Spleen (tissue), 11 donors: ENCODE results near the gene TROAP. TPM values are rescaled to one million over a fixed set of nuclear protein-coding genes. Genes with fewer than 3 reads are reported as not detected.

Experiments used
- DNase-seq: peaks from one replicate; pipeline ENCODE4 v3.0.0-alpha.2; 2020
- H3K27ac ChIP-seq, 8 donors: fragments of 200-600 bp; sonication (generic) in 7 of 8; 1 replicate in 4 of 8; 2 replicates in 4 of 8; pipeline versions ENCODE4 v1.5.0 to v1.8.0; 2016 to 2021; ENCODE audit warnings: inconsistent platforms in 4 of 8, mild to moderate bottlenecking in 4 of 8, moderate library complexity in 1 of 8
- H3K27me3 ChIP-seq, 7 donors: fragments of 200-600 bp; sonication (generic) in 6 of 7; replicated peaks in 1 of 7; 1 replicate in 4 of 7; 2 replicates in 3 of 7; pipeline versions ENCODE4 v1.5.0 to v1.8.0; 2016 to 2021; ENCODE audit warnings: inconsistent platforms in 3 of 7, mild to moderate bottlenecking in 1 of 7
- H3K36me3 ChIP-seq, 6 donors: fragments of 200-600 bp; sonication (generic) in 5 of 6; 1 replicate in 4 of 6; 2 replicates in 2 of 6; pipeline versions ENCODE4 v1.5.0 to v1.8.0; 2016 to 2021; ENCODE audit warnings: inconsistent platforms in 2 of 6
- H3K4me1 ChIP-seq, 6 donors: fragments of 200-600 bp; sonication (generic) in 5 of 6; 1 replicate in 3 of 6; 2 replicates in 3 of 6; pipeline versions ENCODE4 v1.5.0 to v1.8.0; 2016 to 2021; ENCODE audit warnings: inconsistent platforms in 3 of 6
- H3K4me3 ChIP-seq, 8 donors: fragments of 200-600 bp; sonication (generic) in 7 of 8; 1 replicate in 4 of 8; 2 replicates in 4 of 8; pipeline versions ENCODE4 v1.5.0 to v1.8.0; 2016 to 2021; ENCODE audit warnings: inconsistent platforms in 4 of 8, mild to moderate bottlenecking in 4 of 8, moderate library complexity in 2 of 8
- H3K9me3 ChIP-seq, 8 donors: fragments of 200-600 bp; sonication (generic) in 7 of 8; 1 replicate in 4 of 8; 2 replicates in 4 of 8; pipeline versions ENCODE4 v1.5.0 to v1.8.0; 2016 to 2021; ENCODE audit warnings: inconsistent platforms in 4 of 8
- CTCF ChIP-seq, 11 experiments: fragments of 200-600 bp in 7 of 11; fragments of 450-650 bp in 4 of 11; sonication (generic) in 4 of 11; IDR thresholded peaks in 8 of 11; conservative IDR thresholded peaks in 3 of 11; 1 replicate in 7 of 11; 2 replicates in 4 of 11; pipeline versions ENCODE4 v1.4.0 to v1.8.0; 2016 to 2021; ENCODE audit warnings: antibody characterized with exemption in 11 of 11, inconsistent platforms in 4 of 11, mild to moderate bottlenecking in 1 of 11
- POLR2A ChIP-seq, 3 donors: fragments of 450-650 bp; IDR thresholded peaks; one replicate each; pipeline ENCODE4 v1.5.1; 2017; ENCODE audit warnings: antibody characterized with exemption in 3 of 3, mild to moderate bottlenecking in 1 of 3
- POLR2AphosphoS5 ChIP-seq, 3 donors: sonication (generic); formaldehyde crosslinking; IDR thresholded peaks; one replicate each; pipeline ENCODE4 v1.5.1; 2017; ENCODE audit warnings: antibody characterized with exemption in 3 of 3
- WGBS, 5 donors: extraction: QIAGEN DNeasy Blood & Tissue Kit in 3 of 5; methylation state at CpG; one replicate each; pipeline versions ENCODE4 v1.1.5 to v1.1.7; 2013 to 2018; 5-methylcytosine and 5-hydroxymethylcytosine counted together
- intact Hi-C: fragments of 100-400 bp; cut with DNase I; formaldehyde crosslinking; loops from one replicate; pipeline ENCODE4 v1.15.0; 2023; ENCODE audit warnings: low total_unique reads
- polyA plus RNA-seq, 3 donors: library from polyadenylated mRNA; stranded (reverse); fragments of 200-250 nt; gene quantifications; one replicate each; pipeline ENCODE4 v1.2.1, GENCODE V29; 2013
- total RNA-seq, 7 donors: library from RNA; depleted of rRNA in 3 of 7; stranded (reverse); fragments of >200 nt in 3 of 7; fragmentation: NEBNext Ultra II Directional in 4 of 7; extraction: Animal tissue kit (Norgen Biotek cat#: 25700) in 4 of 7; gene quantifications; one replicate each; pipeline versions ENCODE4 v1.1.0 to v1.2.1, GENCODE V29; 2016 to 2021
- donor health status: healthy with polysubstance abuse.
- donor health status: DM: no; HTN: no; CAD: no; lungs with moderate emphysema.
- donor health status: DM: no; HTN: no; CAD: no.
- donor health status: Bipolar disorder and iron deficiency.
- donor health status: healthy.
- donor health status: DM: no; HTN: no; CAD: no.
- donor health status: DM: yes; HTN: yes; CAD: no.

Gene TROAP
- total and polyA plus RNA-seq, 10 donors: 2.5 to 11.9 (median 4.4) TPM

GRCh38 chr12:49296034-49296835 lies 26.8 kb upstream of the TROAP start:
- intact Hi-C loops: no loop called here
- H3K9me3 ChIP-seq: no peaks in the 10 kb centered on the region
- peaks cover 17 to 90% (median 50%) of the 10 kb centered on the region in 7 donors for H3K27me3 ChIP-seq
- 17 to 25% (median 20%) methylated on average over 37 to 54 of the region's 54 CpGs for WGBS, 5 donors
- H3K4me3 ChIP-seq: peak overlapping the region in 7 of 8 donors; percentile 18 to 62 (median 25)
- H3K27ac ChIP-seq: no peak overlapping the region
- peaks cover 10 to 50% (median 34%) of the 10 kb centered on the region in 6 donors for H3K4me1 ChIP-seq
- H3K36me3 ChIP-seq: no peaks in the 10 kb centered on the region
- peak; percentile 86 for DNase-seq
- TF ChIP-seq POLR2AphosphoS5 (IDR thresholded peaks at IDR 0.05): no peak
- TF ChIP-seq CTCF (IDR thresholded peaks at IDR 0.05 in 8 of 11, conservative IDR thresholded peaks at IDR 0.05 in 3 of 11): peak in 10 of 11 experiments; percentile 11 to 80 (median 61)
- TF ChIP-seq POLR2A (IDR thresholded peaks at IDR 0.05): no peak

GRCh38 chr12:49296836-49297694 lies 26.0 kb upstream of the TROAP start:
- Histone ChIP-seq H3K27me3 (peaks cover 17 to 89% (median 50%) of the 10 kb centered on the region in 7 donors), H3K9me3 (no peaks in the 10 kb centered on the region), H3K27ac (no peak overlapping the region), H3K4me3 (peak overlapping the region; percentile 13 to 62 (median 24)), H3K36me3 (no peaks in the 10 kb centered on the region), H3K4me1 (peaks cover 10 to 50% (median 34%) of the 10 kb centered on the region in 6 donors)
- intact Hi-C loops: no loop called here
- TF ChIP-seq POLR2AphosphoS5 (IDR thresholded peaks at IDR 0.05) (no peak), CTCF (IDR thresholded peaks at IDR 0.05 in 8 of 11, conservative IDR thresholded peaks at IDR 0.05 in 3 of 11) (peak in 4 of 11 experiments; percentile 5 to 44 (median 24)), POLR2A (IDR thresholded peaks at IDR 0.05) (no peak)
- WGBS, 5 donors: 4 to 6% (median 4%) methylated on average over 55 to 77 of the region's 77 CpGs
- peak; percentile 74 for DNase-seq

- Histone ChIP-seq H3K4me3 (peak overlapping the region in 4 of 8 donors; percentile 19 to 62 (median 28)), H3K9me3 (no peaks in the 10 kb centered on the region), H3K27ac (no peak overlapping the region), H3K36me3 (no peaks in the 10 kb centered on the region), H3K4me1 (peaks cover 10 to 50% (median 33%) of the 10 kb centered on the region in 6 donors), H3K27me3 (peaks cover 17 to 95% (median 50%) of the 10 kb centered on the region in 7 donors)
- WGBS, 5 donors: 17 to 28% (median 24%) methylated on average over 8 of the region's 8 CpGs
- TF ChIP-seq POLR2AphosphoS5 (IDR thresholded peaks at IDR 0.05) (no peak), POLR2A (IDR thresholded peaks at IDR 0.05) (no peak), CTCF (IDR thresholded peaks at IDR 0.05 in 8 of 11, conservative IDR thresholded peaks at IDR 0.05 in 3 of 11) (no peak)
- intact Hi-C loops: no loop called here
- peak; percentile 47 for DNase-seq
Measured at GRCh38 chr12:49297695-49298060, 25.4 kb upstream of the TROAP start.
